ENCODE measurements around the gene AQP5.

AQP5 gene

GRCh38 chr12:49969651-49970429 is 8.2 kb downstream of the AQP5 start:
- Mint-ChIP-seq H3K36me3 (no peaks in the 10 kb centered on the region), H3K4me1 (peaks cover 4% of the 10 kb centered on the region), H3K9me3 (no peaks in the 10 kb centered on the region), H3K27me3 (peaks cover 8% of the 10 kb centered on the region), H3K4me3 (no peak overlapping the region), H3K27ac (no peak overlapping the region)
- ATAC-seq (ENCODE audit: low read depth) = no peak
- no peak for DNase-seq (ENCODE audit: low spot score in 2 of 2)

GRCh38 chr12:49970658-49971057 is 9.0 kb downstream of the AQP5 start:
- no peaks in the 10 kb centered on the region for H3K9me3 Mint-ChIP-seq
- ATAC-seq (ENCODE audit: low read depth) (no peak), DNase-seq (ENCODE audit: low spot score in 2 of 2) (no peak)
- peaks cover 4% of the 10 kb centered on the region for H3K4me1 Mint-ChIP-seq
- no peak overlapping the region for H3K4me3 Mint-ChIP-seq
- H3K27ac Mint-ChIP-seq = no peak overlapping the region
- H3K27me3 Mint-ChIP-seq = peaks cover 6% of the 10 kb centered on the region
- H3K36me3 Mint-ChIP-seq = no peaks in the 10 kb centered on the region

GRCh38 chr12:49971141-49971540 is 9.5 kb downstream of the AQP5 start:
- no peak overlapping the region for H3K4me3 Mint-ChIP-seq
- DNase-seq (ENCODE audit: low spot score in 2 of 2) = no peak
- H3K27ac Mint-ChIP-seq = no peak overlapping the region
- H3K4me1 Mint-ChIP-seq = peaks cover 4% of the 10 kb centered on the region
- peaks cover 5% of the 10 kb centered on the region for H3K27me3 Mint-ChIP-seq
- H3K36me3 Mint-ChIP-seq = no peaks in the 10 kb centered on the region
- no peak for ATAC-seq (ENCODE audit: low read depth)
- no peaks in the 10 kb centered on the region for H3K9me3 Mint-ChIP-seq

- DNase-seq (ENCODE audit: low spot score in 2 of 2) (no peak), ATAC-seq (ENCODE audit: low read depth) (no peak)
- Mint-ChIP-seq H3K9me3 (no peaks in the 10 kb centered on the region), H3K4me1 (peaks cover 2% of the 10 kb centered on the region), H3K27ac (no peak overlapping the region), H3K36me3 (no peaks in the 10 kb centered on the region), H3K4me3 (no peak overlapping the region), H3K27me3 (peaks cover 2% of the 10 kb centered on the region)
These were observed 10.5 kb downstream of the AQP5 start for GRCh38 chr12:49972129-49972528.

GRCh38 chr12:49972641-49973360 is 11.1 kb downstream of the AQP5 start, which contains the start of gene AQP6:
Gene AQP6, plus strand, starts transcription at chr12:49972947. Its CDS starts 227 bp downstream, at chr12:49973174.
- no peaks in the 10 kb centered on the region for H3K36me3 Mint-ChIP-seq
- no peak within 1 kb of the TSS for H3K27ac Mint-ChIP-seq
- no peaks in the 10 kb centered on the region for H3K9me3 Mint-ChIP-seq
- no peaks in the 10 kb centered on the region for H3K4me1 Mint-ChIP-seq
- no peak for ATAC-seq (ENCODE audit: low read depth)
- DNase-seq (ENCODE audit: low spot score in 2 of 2) = no peak
- H3K27me3 Mint-ChIP-seq = peaks cover 2% of the 10 kb centered on the region
- no peak within 1 kb of the TSS for H3K4me3 Mint-ChIP-seq

GRCh38 chr12:49973361-49973830 is 11.7 kb downstream of the AQP5 start:
- ATAC-seq (ENCODE audit: low read depth) = no peak
- no peaks in the 10 kb centered on the region for H3K4me1 Mint-ChIP-seq
- no peak overlapping the region for H3K4me3 Mint-ChIP-seq
- no peak for DNase-seq (ENCODE audit: low spot score in 2 of 2)
- no peaks in the 10 kb centered on the region for H3K36me3 Mint-ChIP-seq
- H3K27ac Mint-ChIP-seq = no peak overlapping the region
- H3K9me3 Mint-ChIP-seq = no peaks in the 10 kb centered on the region
- H3K27me3 Mint-ChIP-seq = peaks cover 2% of the 10 kb centered on the region

GRCh38 chr12:49974231-49974675 is 12.6 kb downstream of the AQP5 start:
- H3K4me3 Mint-ChIP-seq = no peak overlapping the region
- H3K27me3 Mint-ChIP-seq = no peaks in the 10 kb centered on the region
- DNase-seq (ENCODE audit: low spot score in 2 of 2) = no peak
- H3K36me3 Mint-ChIP-seq = no peaks in the 10 kb centered on the region
- H3K4me1 Mint-ChIP-seq = no peaks in the 10 kb centered on the region
- no peak for ATAC-seq (ENCODE audit: low read depth)
- no peaks in the 10 kb centered on the region for H3K9me3 Mint-ChIP-seq
- no peak overlapping the region for H3K27ac Mint-ChIP-seq

- H3K9me3 Mint-ChIP-seq = no peaks in the 10 kb centered on the region
- no peaks in the 10 kb centered on the region for H3K4me1 Mint-ChIP-seq
- H3K36me3 Mint-ChIP-seq = no peaks in the 10 kb centered on the region
- no peaks in the 10 kb centered on the region for H3K27me3 Mint-ChIP-seq
- ATAC-seq (ENCODE audit: low read depth) (no peak), DNase-seq (ENCODE audit: low spot score in 2 of 2) (no peak)
- no peak overlapping the region for H3K27ac Mint-ChIP-seq
- H3K4me3 Mint-ChIP-seq = no peak overlapping the region
These were observed 13.1 kb downstream of the AQP5 start for GRCh38 chr12:49974677-49975317.

GRCh38 chr12:49975318-49975761 is 13.7 kb downstream of the AQP5 start:
- no peak overlapping the region for H3K27ac Mint-ChIP-seq
- H3K9me3 Mint-ChIP-seq = no peaks in the 10 kb centered on the region

GRCh38 chr12:49976557-49976956 is 14.9 kb downstream of the AQP5 start:
- no peak for ATAC-seq (ENCODE audit: low read depth)
- no peaks in the 10 kb centered on the region for H3K27me3 Mint-ChIP-seq
- no peaks in the 10 kb centered on the region for H3K36me3 Mint-ChIP-seq
- H3K4me1 Mint-ChIP-seq = no peaks in the 10 kb centered on the region
- H3K27ac Mint-ChIP-seq = no peak overlapping the region
- DNase-seq (ENCODE audit: low spot score in 2 of 2) = no peak
- H3K4me3 Mint-ChIP-seq = no peak overlapping the region
- no peaks in the 10 kb centered on the region for H3K9me3 Mint-ChIP-seq

More at GRCh38 chr12:49975318-49975761, 13.7 kb downstream of the AQP5 start:
- no peaks in the 10 kb centered on the region for H3K36me3 Mint-ChIP-seq
- ATAC-seq (ENCODE audit: low read depth) = no peak
- H3K4me1 Mint-ChIP-seq = no peaks in the 10 kb centered on the region
- no peak for DNase-seq (ENCODE audit: low spot score in 2 of 2)
- H3K4me3 Mint-ChIP-seq = no peak overlapping the region
- H3K27me3 Mint-ChIP-seq = no peaks in the 10 kb centered on the region

- no peaks in the 10 kb centered on the region for H3K4me1 Mint-ChIP-seq
- H3K27ac Mint-ChIP-seq = no peak overlapping the region
- no peaks in the 10 kb centered on the region for H3K27me3 Mint-ChIP-seq
- no peak overlapping the region for H3K4me3 Mint-ChIP-seq
- H3K36me3 Mint-ChIP-seq = no peaks in the 10 kb centered on the region
- H3K9me3 Mint-ChIP-seq = no peaks in the 10 kb centered on the region
- DNase-seq (ENCODE audit: low spot score in 2 of 2) = no peak
- no peak for ATAC-seq (ENCODE audit: low read depth)
These were observed 16.5 kb downstream of the AQP5 start for GRCh38 chr12:49978125-49978524.

- H3K36me3 Mint-ChIP-seq = no peaks in the 10 kb centered on the region
- no peak overlapping the region for H3K27ac Mint-ChIP-seq
- H3K27me3 Mint-ChIP-seq = no peaks in the 10 kb centered on the region
- ATAC-seq (ENCODE audit: low read depth) (no peak), DNase-seq (ENCODE audit: low spot score in 2 of 2) (no peak)
- no peaks in the 10 kb centered on the region for H3K9me3 Mint-ChIP-seq
- H3K4me3 Mint-ChIP-seq = no peak overlapping the region
- H3K4me1 Mint-ChIP-seq = no peaks in the 10 kb centered on the region
These were observed 17.4 kb downstream of the AQP5 start for GRCh38 chr12:49979016-49979586.

GRCh38 chr12:49979791-49980190 is 18.1 kb downstream of the AQP5 start:
- no peaks in the 10 kb centered on the region for H3K36me3 Mint-ChIP-seq
- DNase-seq (ENCODE audit: low spot score in 2 of 2) (no peak), ATAC-seq (ENCODE audit: low read depth) (no peak)
- no peak overlapping the region for H3K4me3 Mint-ChIP-seq
- H3K4me1 Mint-ChIP-seq = no peaks in the 10 kb centered on the region
- H3K27me3 Mint-ChIP-seq = no peaks in the 10 kb centered on the region
- no peaks in the 10 kb centered on the region for H3K9me3 Mint-ChIP-seq
- no peak overlapping the region for H3K27ac Mint-ChIP-seq
